ENCODE measurements around the gene PPP2R5C. TPM values are rescaled to one million over a fixed set of nuclear protein-coding genes. Genes with fewer than 3 reads are reported as not detected.
"Not testable (repeated sequence)": the region's sequence is repeated elsewhere in the genome, so short reads cannot be mapped to it uniquely, and the experiment has no call there.

The PPP2R5C gene
- total RNA-seq, 4 donors from 2014 or later = 66.2 to 211 (median 116) TPM

- DNase-seq = no peak
- TF ChIP-seq CTCF (IDR thresholded peaks at IDR 0.05) = no peak
- no peak for TF ChIP-seq POLR2A (IDR thresholded peaks at IDR 0.05)
- TF ChIP-seq EP300 (IDR thresholded peaks at IDR 0.05; ENCODE audit: low read depth) = no peak
- TF ChIP-seq POLR2AphosphoS5 (IDR thresholded peaks at IDR 0.05) = no peak
- in situ Hi-C loops (cut with MboI; ENCODE audit: low pct_ligation_motif_present in 1 of 4, low pct_unique_long_range_greater_than_20kb in 1 of 4, low sequenced_read_pairs in 3 of 4) = no loop called here
- intact Hi-C loops (cut with DNase I; ENCODE audit: low total_unique reads) = no loop called here
- H3K4me1 ChIP-seq = no peaks in the 10 kb centered on the region
- no peaks in the 10 kb centered on the region for H3K27me3 ChIP-seq
- H3K4me3 ChIP-seq = no peak overlapping the region
- H3K36me3 ChIP-seq = no peaks in the 10 kb centered on the region
- H3K27ac ChIP-seq = no peak overlapping the region
- peaks cover 7 to 9% of the 10 kb centered on the region in 2 donors for H3K9me3 ChIP-seq
- 70 to 85% methylated on average over 5 to 8 of the region's 8 CpGs for WGBS, 2 donors (ENCODE audit: low coverage in 1 of 2)
Observed at GRCh38 chr14:101739446-101740141, 21.9 kb upstream of the PPP2R5C start.

- DNase-seq = no peak
- intact Hi-C loops (cut with DNase I; ENCODE audit: low total_unique reads) (no loop called here), in situ Hi-C loops (cut with MboI; ENCODE audit: low pct_ligation_motif_present in 1 of 4, low pct_unique_long_range_greater_than_20kb in 1 of 4, low sequenced_read_pairs in 3 of 4) (no loop called here)
- Histone ChIP-seq H3K36me3 (no peaks in the 10 kb centered on the region), H3K9me3 (peaks cover 7 to 9% of the 10 kb centered on the region in 2 donors), H3K27ac (no peak overlapping the region), H3K4me1 (no peaks in the 10 kb centered on the region), H3K4me3 (no peak overlapping the region), H3K27me3 (no peaks in the 10 kb centered on the region)
- no peak for TF ChIP-seq EP300 (IDR thresholded peaks at IDR 0.05; ENCODE audit: low read depth)
- no peak for TF ChIP-seq CTCF (IDR thresholded peaks at IDR 0.05)
- no peak for TF ChIP-seq POLR2AphosphoS5 (IDR thresholded peaks at IDR 0.05)
- no peak for TF ChIP-seq POLR2A (IDR thresholded peaks at IDR 0.05)
- WGBS, 2 donors (ENCODE audit: low coverage in 1 of 2) = 73% methylated on average over 2 of the region's 3 CpGs; no CpG with 5 or more reads in 1 of the 2 donors
Observed at GRCh38 chr14:101740981-101741380, 20.5 kb upstream of the PPP2R5C start.

GRCh38 chr14:101743701-101744100 lies 17.8 kb upstream of the PPP2R5C start:
- H3K27ac ChIP-seq = no peak overlapping the region
- TF ChIP-seq POLR2AphosphoS5 (IDR thresholded peaks at IDR 0.05) = no peak
- no peak for TF ChIP-seq CTCF (IDR thresholded peaks at IDR 0.05)
- TF ChIP-seq POLR2A (IDR thresholded peaks at IDR 0.05) = no peak
- no peak for TF ChIP-seq EP300 (IDR thresholded peaks at IDR 0.05; ENCODE audit: low read depth)
- no peak for DNase-seq

GRCh38 chr14:101744382-101744781 lies 17.1 kb upstream of the PPP2R5C start:
- H3K9me3 ChIP-seq; H3K36me3 ChIP-seq; H3K27me3 ChIP-seq; in situ Hi-C loops (cut with MboI; ENCODE audit: low pct_ligation_motif_present in 1 of 4, low pct_unique_long_range_greater_than_20kb in 1 of 4, low sequenced_read_pairs in 3 of 4); H3K4me3 ChIP-seq; H3K27ac ChIP-seq; intact Hi-C loops (cut with DNase I; ENCODE audit: low total_unique reads); H3K4me1 ChIP-seq; DNase-seq: not testable (repeated sequence)
- WGBS, 2 donors (ENCODE audit: low coverage in 1 of 2) = 81 to 95% methylated on average over 6 of the region's 6 CpGs

More at GRCh38 chr14:101743701-101744100, 17.8 kb upstream of the PPP2R5C start:
- Histone ChIP-seq H3K4me1 (no peaks in the 10 kb centered on the region), H3K4me3 (no peak overlapping the region), H3K9me3 (peaks cover 7 to 9% of the 10 kb centered on the region in 2 donors), H3K36me3 (no peaks in the 10 kb centered on the region), H3K27me3 (no peaks in the 10 kb centered on the region)
- 90 to 96% methylated on average over 2 to 6 of the region's 6 CpGs for WGBS, 2 donors (ENCODE audit: low coverage in 1 of 2)
- in situ Hi-C loops (cut with MboI; ENCODE audit: low pct_ligation_motif_present in 1 of 4, low pct_unique_long_range_greater_than_20kb in 1 of 4, low sequenced_read_pairs in 3 of 4) = no loop called here
- intact Hi-C loops (cut with DNase I; ENCODE audit: low total_unique reads) = no loop called here

GRCh38 chr14:101749756-101750155 lies 11.8 kb upstream of the PPP2R5C start:
- H3K36me3 ChIP-seq, H3K9me3 ChIP-seq, H3K4me1 ChIP-seq, DNase-seq, H3K4me3 ChIP-seq, H3K27ac ChIP-seq: not testable (repeated sequence)
- WGBS, 2 donors (ENCODE audit: low coverage in 1 of 2) = 69% methylated on average over 5 of the region's 5 CpGs; no CpG with 5 or more reads in 1 of the 2 donors
- intact Hi-C loops (cut with DNase I; ENCODE audit: low total_unique reads) = loop anchor here (5.0 kb wide), 1 partner anchor 948 kb away; no protein-coding TSS in a partner anchor
- in situ Hi-C loops (cut with MboI; ENCODE audit: low pct_ligation_motif_present in 1 of 4, low pct_unique_long_range_greater_than_20kb in 1 of 4, low sequenced_read_pairs in 3 of 4) = loop anchor here in 1 of 4 donors (25.0 kb wide), 1 partner anchor 188 kb away; no protein-coding TSS in a partner anchor
- peaks cover 41% of the 10 kb centered on the region for H3K27me3 ChIP-seq

Measured in transverse colon (tissue), 4 donors.